K562 (cell line): ENCODE results near the gene SDCCAG8. TPM values are rescaled to one million over a fixed set of nuclear protein-coding genes. Genes with fewer than 3 reads are reported as not detected.

ENCODE experiments used
- ATAC-seq: fragments of 200-7000 bp; cut with Tn5 transposase; 3 replicates; pipeline ENCODE4 v1.9.1; 2020; ENCODE audit warnings: moderate library complexity
- BruUV-seq: library from RNA; stranded (reverse); fragments of 400-500 nt; replicated peaks from 2 replicates; lab custom pipeline; 2021; lab: Mats Ljungman, UMichigan
- CTCF ChIA-PET: fragments of 300-600 bp; formaldehyde crosslinking; extraction: SDS; loops from one replicate; lab custom pipeline; 2021; ENCODE audit warnings: low intra/inter-chr PET ratio; lab: Yijun Ruan, JAX
- POLR2A ChIA-PET: fragments of 300-600, 350-650 bp; sonication (Branson Sonifier 250); formaldehyde crosslinking; extraction: SDS; loops from one replicate; lab custom pipeline; 2021; ENCODE audit warnings: antibody characterized with exemption, inconsistent platforms; lab: Yijun Ruan, JAX
- DNase-seq, 4 experiments: peaks; one replicate each; pipeline versions ENCODE4 v3.0.0 to v3.0.0-alpha.2; 2011 to 2018; ENCODE audit warnings: low spot score in 3 of 4, mixed read lengths in 3 of 4; ENCODE audit errors: extremely low read depth in 1 of 4
- FAIRE-seq: peaks from 2 replicates; lab custom pipeline; 2011; peaks lifted over from hg19 to GRCh38; lab: Jason Lieb, UNC
- H2AFZ ChIP-seq: 2 replicates; pipeline ENCODE4 v1.6.0; 2011; ENCODE audit warnings: low read depth, low read length, control low read depth, inconsistent platforms
- H3K27ac ChIP-seq: fragments of 200-600 bp; 3 replicates; pipeline ENCODE4 v1.8.0; 2011; ENCODE audit warnings: low read depth, mild to moderate bottlenecking, control low read depth, inconsistent platforms, low read length, moderate library complexity, mixed read lengths; ENCODE audit errors: extremely low read depth
- H3K27me3 ChIP-seq, 2 experiments: fragments of 300-600 bp in 1 of 2; 2 replicates in 1 of 2; 3 replicates in 1 of 2; pipeline versions ENCODE4 v1.6.0 to v1.8.0; 2011; ENCODE audit warnings: inconsistent platforms in 2 of 2, low read length in 2 of 2, mild to moderate bottlenecking in 1 of 2, mixed read lengths in 1 of 2, moderate library complexity in 1 of 2; ENCODE audit not compliant: control insufficient read depth in 2 of 2, insufficient read depth in 2 of 2
- H3K36me3 ChIP-seq: fragments of 300-600 bp; 3 replicates; pipeline ENCODE4 v1.8.0; 2011; ENCODE audit warnings: mild to moderate bottlenecking, low read length, inconsistent platforms; ENCODE audit not compliant: control insufficient read depth, insufficient read depth
- H3K4me1 ChIP-seq, 2 experiments: fragments of 200-600 bp in 1 of 2; replicated peaks in 1 of 2; 2 replicates in 1 of 2; 3 replicates in 1 of 2; pipeline versions ENCODE4 v1.5.1 to v1.8.0; 2011; ENCODE audit warnings: inconsistent platforms in 2 of 2, low read length in 2 of 2, mild to moderate bottlenecking in 1 of 2, mixed read lengths in 1 of 2, moderate library complexity in 1 of 2; ENCODE audit not compliant: control insufficient read depth in 2 of 2, insufficient read depth in 2 of 2
- H3K4me2 ChIP-seq: 2 replicates; pipeline ENCODE4 v1.6.1; 2011; ENCODE audit warnings: low read length, control low read depth, inconsistent platforms, mixed read lengths; ENCODE audit not compliant: insufficient read depth
- H3K4me3 ChIP-seq: fragments of 200-600 bp; sonication (generic), shearing (Covaris generic); 2 replicates; pipeline ENCODE4 v1.5.1; 2016; ENCODE audit warnings: control low read depth, inconsistent platforms
- H3K79me2 ChIP-seq: fragments of 200-600 bp; 3 replicates; pipeline ENCODE4 v1.8.0; 2011; ENCODE audit warnings: low read length, inconsistent platforms; ENCODE audit not compliant: control insufficient read depth, insufficient read depth
- H3K9ac ChIP-seq, 2 experiments: 2 replicates each; pipeline versions ENCODE4 v1.6.0 to v1.6.1; 2011; ENCODE audit warnings: low read depth in 2 of 2, low read length in 2 of 2, control low read depth in 1 of 2, inconsistent platforms in 1 of 2, mild to moderate bottlenecking in 1 of 2, mixed read lengths in 1 of 2; ENCODE audit not compliant: insufficient read depth in 1 of 2
- H3K9me1 ChIP-seq: one replicate; pipeline ENCODE4 v1.6.0; 2011; ENCODE audit warnings: inconsistent platforms, mild to moderate bottlenecking, low read length, moderate library complexity; ENCODE audit not compliant: control insufficient read depth, insufficient read depth
- H3K9me3 ChIP-seq: replicated peaks from 2 replicates; pipeline ENCODE4 v1.5.1; 2011; ENCODE audit warnings: low read depth, low read length, inconsistent platforms; ENCODE audit not compliant: control insufficient read depth, insufficient read depth
- H4K20me1 ChIP-seq: replicated peaks from 2 replicates; pipeline ENCODE4 v1.6.1; 2011; ENCODE audit warnings: low read length, inconsistent platforms, mixed read lengths; ENCODE audit not compliant: control insufficient read depth, insufficient read depth
- HDGF ChIP-seq: fragments of 450-650 bp; IDR thresholded peaks from 2 replicates; pipeline ENCODE4 v1.6.1; 2016
- SETDB1 ChIP-seq: IDR thresholded peaks from one replicate; pipeline ENCODE4 v1.6.1; 2012; ENCODE audit warnings: low read length, control low read depth, inconsistent platforms
- SOX6 ChIP-seq: fragments of 450-650 bp; IDR thresholded peaks from 2 replicates; pipeline ENCODE4 v1.6.1; 2014; ENCODE audit warnings: mild to moderate bottlenecking
- TAF7 ChIP-seq: fragments of 450-650 bp; IDR thresholded peaks from 2 replicates; pipeline ENCODE4 v1.6.1; 2016; ENCODE audit warnings: missing genetic modification characterization, missing compliant biosample characterization
- TGIF2 ChIP-seq: sonication (generic); formaldehyde crosslinking; IDR thresholded peaks from 2 replicates; pipeline ENCODE4 v1.8.1; 2022; ENCODE audit warnings: mild to moderate bottlenecking, missing genetic modification reagents, moderate library complexity
- WGBS: fragments of 100-300 bp; shearing (Covaris generic); methylation state at CpG from one replicate; pipeline ENCODE4 v1.1.6; 2016; ENCODE audit warnings: low coverage, mixed read lengths; ENCODE audit not compliant: insufficient coverage; ENCODE audit errors: missing lambda C conversion rate; 5-methylcytosine and 5-hydroxymethylcytosine counted together
- in situ Hi-C: fragments of 300-500 bp; cut with MboI; formaldehyde crosslinking; loops from 4 replicates; pipeline ENCODE4 v1.15.0; 2018; ENCODE audit warnings: inconsistent platforms, mixed read lengths
- intact Hi-C: fragments of 100-400 bp; cut with micrococcal nuclease; formaldehyde crosslinking; loops from 2 replicates; pipeline ENCODE4 v1.14.2; 2022
- polyA plus RNA-seq, 8 experiments: library from polyadenylated mRNA; depleted of rRNA in 4 of 8; stranded (reverse) in 5 of 8; unstranded in 3 of 8; fragments of >200 nt; fragmentation: Nextera tagmentation in 2 of 8; fragmentation: Illumina TruSeq in 1 of 8; extraction: Ambion mirVana in 2 of 8; extraction: Trizol in 1 of 8; gene quantifications; 2 replicates each; pipeline versions ENCODE4 v1.2.1 to v1.2.3, GENCODE V29; 2011 to 2014; ENCODE audit warnings: inconsistent platforms in 1 of 8, missing spikeins in 1 of 8
- total RNA-seq, 7 experiments: library from RNA; depleted of rRNA in 6 of 7; stranded (reverse); fragments of >200 nt in 6 of 7; fragmentation: Illumina TruSeq in 2 of 7; extraction: Trizol in 2 of 7; gene quantifications; 2 replicates each; pipeline versions ENCODE4 v1.2.1 to v1.2.3, GENCODE V29; 2011 to 2021; ENCODE audit warnings: low replicate concordance in 1 of 7
- TF ChIP-seq, protein P1 (sequence below): fragments of 450-650 bp; formaldehyde crosslinking; IDR thresholded peaks from 2 replicates; pipeline ENCODE4 v1.4.0; 2020; ENCODE audit warnings: mild to moderate bottlenecking

The SDCCAG8 gene
- total and polyA plus RNA-seq, 9 of the 15 experiments (the other 6 are each of a cell fraction or from before 2014, with no cell fraction given): 17.9 to 36.7 (median 25.4) TPM

DNA sequence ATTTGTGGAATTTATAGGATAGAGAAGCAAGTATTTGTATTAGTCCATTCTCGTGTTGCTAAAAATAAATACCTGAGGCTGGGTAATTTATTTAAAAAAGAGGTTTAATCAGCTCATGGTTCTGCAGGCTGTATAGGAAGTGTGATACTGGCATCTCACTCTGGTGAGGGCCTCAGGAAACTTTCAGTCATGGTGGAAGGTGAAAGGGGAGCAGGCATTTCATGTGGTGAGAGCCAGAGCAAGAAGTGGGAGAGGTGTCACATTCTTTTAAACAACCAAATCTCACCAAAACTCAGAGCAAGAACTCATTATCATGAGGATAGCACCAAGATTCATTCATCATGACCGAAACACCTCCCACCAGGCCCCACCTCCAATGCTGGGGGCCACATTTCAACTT is 18.1 kb downstream of the SDCCAG8 start:
- Histone ChIP-seq H3K9me3 (no peaks in the 10 kb centered on the region), H3K4me3 (no peak overlapping the region), H2AFZ (no peak overlapping the region), H3K36me3 (peaks cover 33% of the 10 kb centered on the region; the same call in 2 of the 3 replicates), H3K9me1 (no peaks in the 10 kb centered on the region), H4K20me1 (no peaks in the 10 kb centered on the region), H3K27ac (no peak overlapping the region), H3K9ac (no peak overlapping the region), H3K4me2 (no peak overlapping the region), H3K4me1 (peaks cover 11 to 20% of the 10 kb centered on the region in 2 experiments), H3K79me2 (peaks cover 10% of the 10 kb centered on the region; the same call in 2 of the 3 replicates), H3K27me3 (no peaks in the 10 kb centered on the region)
- intact Hi-C loops: no loop called here
- TF ChIP-seq, protein P1, sequence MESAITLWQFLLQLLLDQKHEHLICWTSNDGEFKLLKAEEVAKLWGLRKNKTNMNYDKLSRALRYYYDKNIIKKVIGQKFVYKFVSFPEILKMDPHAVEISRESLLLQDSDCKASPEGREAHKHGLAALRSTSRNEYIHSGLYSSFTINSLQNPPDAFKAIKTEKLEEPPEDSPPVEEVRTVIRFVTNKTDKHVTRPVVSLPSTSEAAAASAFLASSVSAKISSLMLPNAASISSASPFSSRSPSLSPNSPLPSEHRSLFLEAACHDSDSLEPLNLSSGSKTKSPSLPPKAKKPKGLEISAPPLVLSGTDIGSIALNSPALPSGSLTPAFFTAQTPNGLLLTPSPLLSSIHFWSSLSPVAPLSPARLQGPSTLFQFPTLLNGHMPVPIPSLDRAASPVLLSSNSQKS (CRISPR knock-in tag): no peak
- no peak for TF ChIP-seq SOX6
- no peak for TF ChIP-seq HDGF
- no peak for TF ChIP-seq SETDB1
- TF ChIP-seq TAF7 (tag): no peak
- no peak for TF ChIP-seq TGIF2 (CRISPR knock-in tag)
- no peak for DNase-seq
- FAIRE-seq: no peak
- ChIA-PET CTCF (no interaction called here), POLR2A (interaction anchor here (2.2 kb wide), 1 partner anchor 19 kb away, joined by 7 read pairs; the partner anchor contains the start of genes CEP170 and SDCCAG8)
- no TSS peak for BruUV-seq
- no peak for ATAC-seq
- WGBS: 70% methylated on average over 2 of the region's 2 CpGs
- in situ Hi-C loops: no loop called here
